ENCODE results near the gene DHH. TPM values are rescaled to one million over a fixed set of nuclear protein-coding genes. Genes with fewer than 3 reads are reported as not detected.
A peak's percentile ranks its signal among the peaks of the same experiment; 100 is the strongest.

DHH gene
- total and polyA plus RNA-seq, 9 of the 15 experiments (the other 6 are each of a cell fraction or from before 2014, with no cell fraction given): 0.07 to 2.6 (median 0.54) TPM

- TF ChIP-seq EHMT2 (IDR thresholded peaks at IDR 0.05) (no peak), KDM4B (IDR thresholded peaks at IDR 0.05; ENCODE audit: borderline replicate concordance in 2 of 2, low read depth in 1 of 2) (no peak), ILK (tag; IDR thresholded peaks at IDR 0.05; ENCODE audit: borderline replicate concordance, low read depth) (no peak), COPS2 (conservative IDR thresholded peaks at IDR 0.05) (no peak), SMAD1 (IDR thresholded peaks at IDR 0.05; ENCODE audit: low read depth, low read length, partially characterized antibody) (peak; percentile 97), ZNF253 (CRISPR knock-in tag; conservative IDR thresholded peaks at IDR 0.05) (no peak), CUX1 (CRISPR knock-in tag; IDR thresholded peaks at IDR 0.05) (no peak), BRD4 (IDR thresholded peaks at IDR 0.05) (peak; percentile 99), POLR2AphosphoS2 (IDR thresholded peaks at IDR 0.05; ENCODE audit: low read length) (peak; percentile 87; the same call in 1 of the 2 replicates)
- TF ChIP-seq, protein P1, sequence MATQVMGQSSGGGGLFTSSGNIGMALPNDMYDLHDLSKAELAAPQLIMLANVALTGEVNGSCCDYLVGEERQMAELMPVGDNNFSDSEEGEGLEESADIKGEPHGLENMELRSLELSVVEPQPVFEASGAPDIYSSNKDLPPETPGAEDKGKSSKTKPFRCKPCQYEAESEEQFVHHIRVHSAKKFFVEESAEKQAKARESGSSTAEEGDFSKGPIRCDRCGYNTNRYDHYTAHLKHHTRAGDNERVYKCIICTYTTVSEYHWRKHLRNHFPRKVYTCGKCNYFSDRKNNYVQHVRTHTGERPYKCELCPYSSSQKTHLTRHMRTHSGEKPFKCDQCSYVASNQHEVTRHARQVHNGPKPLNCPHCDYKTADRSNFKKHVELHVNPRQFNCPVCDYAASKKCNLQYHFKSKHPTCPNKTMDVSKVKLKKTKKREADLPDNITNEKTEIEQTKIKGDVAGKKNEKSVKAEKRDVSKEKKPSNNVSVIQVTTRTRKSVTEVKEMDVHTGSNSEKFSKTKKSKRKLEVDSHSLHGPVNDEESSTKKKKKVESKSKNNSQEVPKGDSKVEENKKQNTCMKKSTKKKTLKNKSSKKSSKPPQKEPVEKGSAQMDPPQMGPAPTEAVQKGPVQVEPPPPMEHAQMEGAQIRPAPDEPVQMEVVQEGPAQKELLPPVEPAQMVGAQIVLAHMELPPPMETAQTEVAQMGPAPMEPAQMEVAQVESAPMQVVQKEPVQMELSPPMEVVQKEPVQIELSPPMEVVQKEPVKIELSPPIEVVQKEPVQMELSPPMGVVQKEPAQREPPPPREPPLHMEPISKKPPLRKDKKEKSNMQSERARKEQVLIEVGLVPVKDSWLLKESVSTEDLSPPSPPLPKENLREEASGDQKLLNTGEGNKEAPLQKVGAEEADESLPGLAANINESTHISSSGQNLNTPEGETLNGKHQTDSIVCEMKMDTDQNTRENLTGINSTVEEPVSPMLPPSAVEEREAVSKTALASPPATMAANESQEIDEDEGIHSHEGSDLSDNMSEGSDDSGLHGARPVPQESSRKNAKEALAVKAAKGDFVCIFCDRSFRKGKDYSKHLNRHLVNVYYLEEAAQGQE (IDR thresholded peaks at IDR 0.05; ENCODE audit: borderline replicate concordance): no peak
- TF ChIP-seq, protein P1 (CRISPR knock-in tag; IDR thresholded peaks at IDR 0.05; ENCODE audit: low read depth): 0 out of 2 replicates have a peak, but pooled peaks have one; percentile 46
- TF ChIP-seq, protein P2, sequence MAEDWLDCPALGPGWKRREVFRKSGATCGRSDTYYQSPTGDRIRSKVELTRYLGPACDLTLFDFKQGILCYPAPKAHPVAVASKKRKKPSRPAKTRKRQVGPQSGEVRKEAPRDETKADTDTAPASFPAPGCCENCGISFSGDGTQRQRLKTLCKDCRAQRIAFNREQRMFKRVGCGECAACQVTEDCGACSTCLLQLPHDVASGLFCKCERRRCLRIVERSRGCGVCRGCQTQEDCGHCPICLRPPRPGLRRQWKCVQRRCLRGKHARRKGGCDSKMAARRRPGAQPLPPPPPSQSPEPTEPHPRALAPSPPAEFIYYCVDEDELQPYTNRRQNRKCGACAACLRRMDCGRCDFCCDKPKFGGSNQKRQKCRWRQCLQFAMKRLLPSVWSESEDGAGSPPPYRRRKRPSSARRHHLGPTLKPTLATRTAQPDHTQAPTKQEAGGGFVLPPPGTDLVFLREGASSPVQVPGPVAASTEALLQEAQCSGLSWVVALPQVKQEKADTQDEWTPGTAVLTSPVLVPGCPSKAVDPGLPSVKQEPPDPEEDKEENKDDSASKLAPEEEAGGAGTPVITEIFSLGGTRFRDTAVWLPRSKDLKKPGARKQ (CRISPR knock-in tag; IDR thresholded peaks at IDR 0.05): no peak
Measured at GRCh38 chr12:49131051-49131893, 36.7 kb upstream of the DHH start, which contains the start of gene TUBA1B (continued).
